Immature natural killer cell (primary cell): ENCODE data around the gene CRISPLD2. TPM values are rescaled to one million over a fixed set of nuclear protein-coding genes. Genes with fewer than 3 reads are reported as not detected.
"Not testable (repeated sequence)": the region's sequence is repeated elsewhere in the genome, so short reads cannot be mapped to it uniquely, and the experiment has no call there.

ENCODE experiments used
- DNase-seq, 3 donors: peaks; one replicate each; pipeline ENCODE4 v3.0.0; 2022; ENCODE audit warnings: mixed read lengths in 1 of 3
- H3K27ac Mint-ChIP-seq, 6 donors: one replicate each; pipeline ENCODE4 v1.8.0; 2020; ENCODE audit warnings: mixed read lengths in 6 of 6, mild to moderate bottlenecking in 5 of 6, inconsistent platforms in 4 of 6, moderate library complexity in 3 of 6
- H3K27me3 Mint-ChIP-seq, 3 donors: one replicate each; pipeline ENCODE4 v1.8.0; 2020 to 2021; ENCODE audit warnings: low read depth in 3 of 3, mild to moderate bottlenecking in 3 of 3, mixed read lengths in 3 of 3, moderate library complexity in 3 of 3, inconsistent platforms in 1 of 3
- H3K36me3 Mint-ChIP-seq, 3 donors: one replicate each; pipeline ENCODE4 v1.8.0; 2020; ENCODE audit warnings: mixed read lengths in 3 of 3, inconsistent platforms in 2 of 3, mild to moderate bottlenecking in 2 of 3
- H3K4me1 Mint-ChIP-seq, 2 donors: one replicate each; pipeline ENCODE4 v1.8.0; 2020; ENCODE audit warnings: inconsistent platforms in 2 of 2, mild to moderate bottlenecking in 2 of 2, mixed read lengths in 2 of 2, moderate library complexity in 1 of 2
- H3K4me3 Mint-ChIP-seq, 5 donors: one replicate each; pipeline ENCODE4 v1.8.0; 2020; ENCODE audit warnings: mild to moderate bottlenecking in 5 of 5, mixed read lengths in 5 of 5, inconsistent platforms in 3 of 5, moderate library complexity in 3 of 5
- H3K9me3 Mint-ChIP-seq, 6 donors: one replicate each; pipeline ENCODE4 v1.8.0; 2020; ENCODE audit warnings: mild to moderate bottlenecking in 6 of 6, mixed read lengths in 6 of 6, inconsistent platforms in 4 of 6, moderate library complexity in 3 of 6
- polyA plus RNA-seq, 3 donors: library from polyadenylated mRNA; unstranded; fragments of 300-500 nt; fragmentation: Illumina TruSeq; gene quantifications; one replicate each; pipeline ENCODE4 v1.2.3, GENCODE V29; 2021

Gene CRISPLD2
- polyA plus RNA-seq, 3 donors from 2014 or later = 0.05 to 0.24 (median 0.09) TPM

GRCh38 chr16:84933774-84934631 is 114.2 kb downstream of the CRISPLD2 start:
- no peak for DNase-seq
- Mint-ChIP-seq H3K27me3 (peaks cover 0 to 17% (median 4%) of the 10 kb centered on the region in 3 donors), H3K4me3 (no peak overlapping the region), H3K27ac (no peak overlapping the region), H3K9me3 (peaks cover 0 to 4% (median 0%) of the 10 kb centered on the region in 6 donors), H3K36me3 (no peaks in the 10 kb centered on the region), H3K4me1 (peaks cover 3 to 4% of the 10 kb centered on the region in 2 donors)

GRCh38 chr16:84937196-84938005 is 117.6 kb downstream of the CRISPLD2 start:
- Mint-ChIP-seq H3K9me3 (no peaks in the 10 kb centered on the region), H3K4me3 (no peak overlapping the region), H3K27me3 (peaks cover 0 to 5% (median 2%) of the 10 kb centered on the region in 3 donors), H3K36me3 (no peaks in the 10 kb centered on the region), H3K4me1 (no peaks in the 10 kb centered on the region), H3K27ac (no peak overlapping the region)
- DNase-seq = no peak

- not testable (repeated sequence) for H3K27ac Mint-ChIP-seq, DNase-seq, H3K4me3 Mint-ChIP-seq, H3K27me3 Mint-ChIP-seq, H3K4me1 Mint-ChIP-seq, H3K36me3 Mint-ChIP-seq, H3K9me3 Mint-ChIP-seq
These were observed 118.8 kb downstream of the CRISPLD2 start for GRCh38 chr16:84938616-84939015.

- Mint-ChIP-seq H3K27me3 (peaks cover 0 to 8% (median 7%) of the 10 kb centered on the region in 3 donors), H3K9me3 (no peaks in the 10 kb centered on the region), H3K4me1 (no peaks in the 10 kb centered on the region), H3K4me3 (no peak overlapping the region), H3K27ac (no peak overlapping the region), H3K36me3 (no peaks in the 10 kb centered on the region)
- DNase-seq = no peak
These were observed 121.1 kb downstream of the CRISPLD2 start for GRCh38 chr16:84940670-84941551.

GRCh38 chr16:84941921-84942320 is 122.1 kb downstream of the CRISPLD2 start:
- no peaks in the 10 kb centered on the region for H3K4me1 Mint-ChIP-seq
- peaks cover 3 to 8% (median 5%) of the 10 kb centered on the region in 3 donors for H3K27me3 Mint-ChIP-seq
- no peaks in the 10 kb centered on the region for H3K9me3 Mint-ChIP-seq
- DNase-seq = no peak
- H3K4me3 Mint-ChIP-seq = no peak overlapping the region
- H3K27ac Mint-ChIP-seq = no peak overlapping the region
- no peaks in the 10 kb centered on the region for H3K36me3 Mint-ChIP-seq

- DNase-seq = no peak
- H3K9me3 Mint-ChIP-seq = no peaks in the 10 kb centered on the region
- H3K4me1 Mint-ChIP-seq = no peaks in the 10 kb centered on the region
- H3K4me3 Mint-ChIP-seq = no peak overlapping the region
- peaks cover 4 to 8% (median 8%) of the 10 kb centered on the region in 3 donors for H3K27me3 Mint-ChIP-seq
- H3K36me3 Mint-ChIP-seq = no peaks in the 10 kb centered on the region
- no peak overlapping the region for H3K27ac Mint-ChIP-seq
These were observed 123.0 kb downstream of the CRISPLD2 start for GRCh38 chr16:84942786-84943185.

- no peak for DNase-seq
- H3K4me1 Mint-ChIP-seq = no peaks in the 10 kb centered on the region
- no peak overlapping the region for H3K4me3 Mint-ChIP-seq
- no peaks in the 10 kb centered on the region for H3K9me3 Mint-ChIP-seq
- no peak overlapping the region for H3K27ac Mint-ChIP-seq
- peaks cover 4 to 8% (median 8%) of the 10 kb centered on the region in 3 donors for H3K27me3 Mint-ChIP-seq
- no peaks in the 10 kb centered on the region for H3K36me3 Mint-ChIP-seq
These were observed 123.8 kb downstream of the CRISPLD2 start for GRCh38 chr16:84943620-84944019.

GRCh38 chr16:84947022-84947421 is 127.2 kb downstream of the CRISPLD2 start:
- no peak overlapping the region for H3K27ac Mint-ChIP-seq
- H3K4me1 Mint-ChIP-seq = peaks cover 0 to 2% of the 10 kb centered on the region in 2 donors
- H3K9me3 Mint-ChIP-seq = no peaks in the 10 kb centered on the region
- peaks cover 4 to 8% (median 5%) of the 10 kb centered on the region in 3 donors for H3K27me3 Mint-ChIP-seq
- DNase-seq = no peak
- no peaks in the 10 kb centered on the region for H3K36me3 Mint-ChIP-seq
- H3K4me3 Mint-ChIP-seq = no peak overlapping the region

GRCh38 chr16:84947996-84948850 is 128.4 kb downstream of the CRISPLD2 start:
- peak in 2 of 3 donors; percentile 10 to 30 for DNase-seq
- no peak overlapping the region for H3K27ac Mint-ChIP-seq
- H3K27me3 Mint-ChIP-seq = peaks cover 4 to 8% (median 5%) of the 10 kb centered on the region in 3 donors
- peaks cover 0 to 2% of the 10 kb centered on the region in 2 donors for H3K4me1 Mint-ChIP-seq
- no peaks in the 10 kb centered on the region for H3K9me3 Mint-ChIP-seq
- no peaks in the 10 kb centered on the region for H3K36me3 Mint-ChIP-seq
- no peak overlapping the region for H3K4me3 Mint-ChIP-seq

GRCh38 chr16:84948851-84949610 is 129.2 kb downstream of the CRISPLD2 start:
- Mint-ChIP-seq H3K27ac (no peak overlapping the region), H3K36me3 (no peaks in the 10 kb centered on the region)

GRCh38 chr16:84949772-84950436 is 130.1 kb downstream of the CRISPLD2 start:
- H3K27ac Mint-ChIP-seq = peak overlapping the region in 3 of 6 donors; percentile 48 to 83 (median 61)
- no peaks in the 10 kb centered on the region for H3K9me3 Mint-ChIP-seq
- no peak for DNase-seq

More at GRCh38 chr16:84948851-84949610, 129.2 kb downstream of the CRISPLD2 start:
- Mint-ChIP-seq H3K27me3 (peaks cover 4 to 8% (median 5%) of the 10 kb centered on the region in 3 donors), H3K9me3 (no peaks in the 10 kb centered on the region), H3K4me3 (no peak overlapping the region), H3K4me1 (peaks cover 0 to 2% of the 10 kb centered on the region in 2 donors)
- peak in 1 of 3 donors; percentile 13 for DNase-seq

More at GRCh38 chr16:84949772-84950436, 130.1 kb downstream of the CRISPLD2 start:
- Mint-ChIP-seq H3K4me1 (peaks cover 0 to 2% of the 10 kb centered on the region in 2 donors), H3K27me3 (peaks cover 2 to 6% (median 4%) of the 10 kb centered on the region in 3 donors), H3K4me3 (no peak overlapping the region), H3K36me3 (no peaks in the 10 kb centered on the region)
